NCI-H526 (cell line): ENCODE data around the gene SLBP.

Experiments
- DNase-seq, 2 experiments: peaks; one replicate each; lab custom pipeline; 2025; lab: John Stamatoyannopoulos, UW

Gene SLBP

DNA sequence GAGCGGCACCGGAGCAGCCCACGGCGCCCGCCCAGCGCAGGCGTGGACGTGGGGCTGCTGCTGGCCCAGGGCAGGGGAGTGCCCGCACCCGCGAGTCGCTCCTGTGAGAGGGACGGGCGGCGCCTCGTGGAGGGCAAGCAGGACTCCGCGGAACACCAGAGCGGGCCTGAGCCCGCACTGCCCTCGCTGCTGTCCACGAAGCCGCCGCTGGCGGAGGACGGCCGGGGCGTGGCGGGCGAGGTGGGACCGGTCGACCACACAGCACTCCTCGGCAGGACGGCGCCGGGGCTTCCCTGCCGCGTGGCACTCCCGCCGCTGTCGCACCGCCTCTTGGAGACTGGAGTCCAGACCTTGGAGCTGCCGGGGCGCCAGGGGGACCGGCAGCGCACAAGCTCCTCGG, 57.0 kb downstream of the SLBP start:
- no peak for DNase-seq

DNA sequence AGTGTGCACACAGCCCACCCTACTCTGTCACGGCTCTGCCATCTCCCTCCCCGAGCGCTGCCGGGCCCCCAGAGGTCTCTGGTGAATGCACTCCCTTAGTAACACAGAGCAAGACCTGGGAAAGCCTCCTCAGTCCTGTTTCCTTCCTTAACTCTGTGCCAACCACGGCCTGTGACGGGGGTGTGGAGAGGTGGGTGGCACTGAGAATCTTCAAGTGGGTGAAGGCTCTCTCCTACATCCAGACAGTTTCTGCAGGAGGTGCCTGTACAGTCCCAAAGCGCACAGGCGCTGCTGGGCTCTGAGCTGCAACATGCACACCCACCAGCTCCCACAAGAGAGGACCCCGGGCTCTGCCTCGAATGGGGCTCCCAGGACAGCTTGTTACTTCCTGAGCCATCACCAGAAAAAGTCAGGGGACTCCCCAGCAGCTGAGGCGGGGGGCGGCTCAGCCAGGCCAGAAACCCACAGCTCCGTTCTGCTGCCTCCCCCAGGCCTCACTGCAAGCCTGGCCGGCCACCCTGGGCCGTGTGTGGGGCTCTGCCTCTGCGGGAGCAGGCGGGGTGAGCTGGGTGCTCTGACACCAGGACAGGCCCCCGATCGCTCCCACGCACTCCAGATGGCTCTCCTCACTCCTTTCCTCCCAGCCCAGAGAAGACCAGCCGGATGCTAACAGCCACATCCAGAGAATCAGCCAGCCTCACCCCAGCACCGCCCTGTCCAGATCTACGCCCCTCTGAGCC, 57.7 kb downstream of the SLBP start:
- no peak for DNase-seq

DNA sequence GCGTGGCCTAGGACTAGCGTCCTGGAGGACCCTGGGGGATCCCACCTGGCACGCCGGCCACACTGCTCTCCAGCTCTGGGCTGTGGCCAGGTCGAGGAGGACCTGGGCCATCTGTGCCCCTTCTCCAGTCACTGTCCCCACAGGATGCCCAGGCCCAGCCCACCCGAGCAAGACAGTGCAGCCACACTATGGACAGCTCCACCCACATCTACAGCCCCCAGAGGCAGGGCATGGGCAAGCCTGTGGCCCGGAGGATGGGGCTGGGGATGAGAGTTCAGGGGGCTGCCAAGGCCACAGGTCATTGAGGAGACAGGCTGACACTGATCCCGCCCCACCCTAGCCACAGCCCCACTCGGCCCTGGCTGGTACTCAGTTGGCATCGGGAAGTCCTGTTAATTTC, 58.3 kb downstream of the SLBP start:
- DNase-seq, result no peak

DNA sequence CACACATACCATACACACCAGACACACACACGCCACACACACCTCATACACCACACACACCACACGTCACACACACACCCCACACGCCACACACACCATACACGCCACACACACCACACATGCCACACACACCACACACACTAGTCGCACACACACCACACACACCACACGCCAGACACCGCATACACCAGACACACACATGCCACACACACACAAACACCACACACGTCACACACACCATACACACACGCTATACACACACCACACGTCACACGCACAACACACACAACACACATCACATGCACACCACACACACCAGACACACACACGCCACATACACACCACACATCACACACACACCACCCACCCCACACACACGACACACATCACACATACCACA, 60.0 kb downstream of the SLBP start:
- no peak for DNase-seq

DNA sequence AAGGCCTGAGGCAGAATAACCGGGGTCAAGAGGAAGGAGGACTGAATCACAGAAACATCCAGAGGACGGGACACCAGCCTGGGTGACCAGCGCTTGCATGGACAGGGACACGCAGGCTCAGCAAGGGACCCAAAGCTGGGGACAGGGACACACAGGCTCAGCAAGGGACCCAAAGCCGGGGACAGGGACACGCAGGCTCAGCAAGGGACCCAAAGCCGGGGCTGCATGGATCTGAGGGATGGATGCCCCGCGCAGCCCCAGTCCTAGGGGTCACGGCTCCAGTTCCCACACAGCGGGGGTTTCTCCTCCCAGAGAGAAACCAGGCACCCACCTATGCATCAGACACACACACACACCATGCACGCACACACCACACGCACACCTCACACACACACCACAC, 60.5 kb downstream of the SLBP start:
- DNase-seq, result no peak

DNA sequence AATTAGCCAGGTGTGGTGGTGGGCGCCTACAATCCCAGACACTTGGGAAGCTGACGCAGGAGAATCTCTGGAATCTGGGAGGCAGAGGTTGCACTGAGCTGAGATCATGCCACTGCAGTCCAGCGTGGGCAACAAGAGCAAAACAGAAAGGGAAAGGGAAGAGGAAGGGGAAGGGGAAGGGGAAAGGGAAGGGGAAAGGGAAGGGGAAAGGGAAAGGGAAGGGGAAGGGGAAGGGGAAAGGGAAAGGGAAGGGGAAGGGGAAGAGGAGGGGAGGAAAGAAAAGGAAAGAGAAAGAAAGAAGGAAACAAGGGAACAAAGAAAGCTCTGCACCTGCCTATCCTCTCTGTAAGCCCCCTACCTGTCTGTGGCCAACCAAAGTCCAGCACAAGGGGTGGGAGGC, 63.2 kb downstream of the SLBP start:
- DNase-seq, result no peak

DNA sequence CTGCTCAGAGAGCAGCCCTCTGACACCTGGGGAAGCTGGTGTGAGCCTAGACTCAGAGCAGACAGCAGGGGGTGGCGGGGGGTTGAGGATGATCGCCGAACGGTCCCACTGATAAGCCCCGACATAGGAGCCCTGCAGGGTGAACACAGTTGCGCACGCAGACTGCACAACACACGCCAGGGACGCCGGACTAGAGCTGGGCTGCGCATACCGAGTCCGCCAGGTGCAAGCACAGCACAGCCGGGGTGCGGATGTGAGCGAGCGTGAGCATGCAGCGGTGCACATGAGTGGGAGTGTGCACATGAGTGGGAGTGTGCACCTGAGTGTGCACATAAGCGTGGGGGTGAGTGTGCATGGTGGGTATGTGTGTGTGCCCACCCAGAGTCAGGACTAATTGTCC, 64.7 kb downstream of the SLBP start:
- no peak for DNase-seq

DNA sequence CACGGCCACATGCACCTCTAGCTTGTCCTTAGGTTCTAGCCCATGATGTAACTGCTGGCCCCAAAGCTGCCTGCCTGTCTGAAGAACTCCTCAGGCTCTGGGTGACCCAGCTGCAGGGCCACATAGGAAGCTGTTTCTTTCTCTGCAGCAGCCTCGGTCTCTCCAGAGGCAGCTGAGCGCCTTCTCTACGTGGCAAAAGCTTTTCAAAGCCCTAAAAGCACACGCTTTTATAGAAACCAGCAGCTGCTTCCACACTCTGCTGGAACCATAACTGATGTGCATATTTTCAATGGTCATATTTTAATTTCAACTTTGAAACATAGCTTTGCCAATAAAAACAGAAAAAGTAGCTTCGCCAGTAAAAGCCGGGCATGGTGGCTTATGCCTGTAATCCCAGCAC, 65.4 kb downstream of the SLBP start:
- no peak for DNase-seq

DNA sequence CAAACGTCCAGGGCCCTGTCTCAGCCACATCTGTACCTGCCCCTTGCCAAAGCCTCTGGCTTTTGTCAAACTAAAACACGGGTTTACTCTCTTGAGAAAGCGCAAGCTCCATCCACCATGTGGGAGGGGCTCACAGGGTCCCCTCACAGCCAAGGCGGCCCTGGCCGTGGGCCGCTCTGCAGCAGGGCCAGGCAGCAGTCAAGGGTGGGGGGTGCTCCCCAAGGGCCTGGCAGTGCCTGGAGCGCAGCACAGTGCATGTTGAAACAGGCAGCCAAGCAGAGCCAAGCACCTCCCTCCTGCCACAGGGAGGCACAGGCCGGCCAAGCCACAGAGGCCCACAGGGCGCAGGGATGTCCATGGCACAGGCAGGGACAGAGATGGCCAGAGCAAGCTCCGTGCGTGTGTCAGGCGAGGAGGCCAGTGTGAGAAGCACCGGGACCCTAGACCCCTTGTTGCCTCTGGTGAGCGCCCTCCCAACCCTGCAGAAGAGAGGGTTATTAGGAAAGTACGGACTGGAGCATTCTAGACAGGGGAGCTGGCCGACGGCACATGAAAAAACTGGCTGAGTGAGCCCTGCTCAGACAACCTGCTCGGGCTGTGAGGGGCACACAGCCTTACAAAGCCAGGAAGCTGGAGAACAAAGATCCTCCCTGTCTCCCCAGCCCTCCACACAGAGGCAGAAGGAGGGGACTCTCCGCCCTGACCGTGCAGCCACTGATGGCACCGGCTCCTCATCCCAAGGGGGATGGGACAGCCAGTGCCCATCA, 67.0 kb downstream of the SLBP start:
- peak in 1 of 2 experiments; percentile 72 for DNase-seq

DNA sequence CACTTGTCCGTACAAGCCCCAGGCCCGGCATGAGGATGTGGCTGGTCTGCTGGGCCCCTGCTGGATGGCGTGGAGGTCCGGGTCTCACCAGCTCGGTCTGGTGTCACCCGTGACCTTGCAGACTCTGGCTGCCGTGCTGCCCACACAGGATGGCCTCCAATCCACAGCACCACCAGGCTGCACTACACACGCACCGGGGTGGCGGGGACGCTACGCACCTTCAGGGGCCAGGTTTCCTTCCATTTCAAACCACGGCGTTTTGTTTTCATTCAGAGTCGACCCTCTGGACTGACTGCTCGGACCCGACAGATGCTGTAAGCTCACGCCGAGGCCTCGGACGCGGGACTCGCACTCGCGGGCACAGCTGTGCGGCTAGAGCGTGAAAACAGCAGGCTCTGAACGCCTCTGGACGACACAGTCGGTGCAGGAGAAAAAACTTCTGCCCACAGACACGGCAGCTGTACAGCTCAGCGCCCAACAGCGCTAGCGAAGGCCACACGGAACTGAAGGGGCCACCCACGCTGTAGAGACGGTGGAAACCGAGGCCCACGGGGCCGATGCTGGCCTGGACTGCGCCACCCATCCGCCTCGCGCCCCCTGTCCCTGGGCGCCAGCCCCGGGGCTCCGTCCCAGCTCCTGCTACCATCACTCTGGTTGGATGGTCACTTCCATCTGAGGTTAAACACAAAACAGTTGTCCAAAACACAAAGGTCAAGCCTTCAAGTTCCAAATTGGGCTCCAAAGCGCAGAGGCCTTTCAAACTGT, 68.0 kb downstream of the SLBP start:
- no peak for DNase-seq
